A673 (cell line): ENCODE results near the gene ARHGAP40. TPM values are rescaled to one million over a fixed set of nuclear protein-coding genes. Genes with fewer than 3 reads are reported as not detected.

Experiments used
- BruUV-seq: library from RNA; stranded (reverse); fragments of 400-500 nt; replicated peaks from 2 replicates; lab custom pipeline; 2021; lab: Mats Ljungman, UMichigan
- CTCF ChIA-PET: fragments of 300-600 bp; sonication (Branson Sonifier 250); formaldehyde crosslinking; loops from one replicate; lab custom pipeline; 2022; ENCODE audit warnings: antibody characterized with exemption; lab: Charles Lee
- POLR2A ChIA-PET: fragments of 300-600 bp; sonication (Branson Sonifier 250); formaldehyde crosslinking; loops from one replicate; lab custom pipeline; 2022; ENCODE audit warnings: antibody characterized with exemption; ENCODE audit not compliant: low non-redundant PET; lab: Charles Lee
- DNase-seq: peaks from one replicate; pipeline ENCODE4 v3.0.0-alpha.2; 2015; ENCODE audit warnings: low spot score
- H3K27ac ChIP-seq: fragments of 200-600 bp; sonication (generic); 2 replicates; pipeline ENCODE4 v1.5.1; 2016; ENCODE audit warnings: mixed run types, low read depth, mild to moderate bottlenecking, mixed read lengths, antibody characterized with exemption, low read length; ENCODE audit not compliant: poor library complexity, severe bottlenecking
- H3K27me3 ChIP-seq: fragments of 200-600 bp; sonication (generic); replicated peaks from 2 replicates; pipeline ENCODE4 v1.6.1; 2017; ENCODE audit warnings: mixed run types, low read depth, mild to moderate bottlenecking, mixed read lengths, antibody characterized with exemption, low read length; ENCODE audit not compliant: insufficient read depth, poor library complexity
- H3K36me3 ChIP-seq: fragments of 200-600 bp; sonication (generic); 2 replicates; pipeline ENCODE4 v1.6.1; 2016; ENCODE audit warnings: mixed run types, mild to moderate bottlenecking, mixed read lengths, antibody characterized with exemption, low read length; ENCODE audit not compliant: insufficient read depth, poor library complexity, severe bottlenecking
- H3K4me1 ChIP-seq: fragments of 200-600 bp; sonication (generic); 2 replicates; pipeline ENCODE4 v1.6.1; 2017; ENCODE audit warnings: mixed run types, mild to moderate bottlenecking, mixed read lengths, antibody characterized with exemption, low read length; ENCODE audit not compliant: insufficient read depth, poor library complexity, severe bottlenecking
- H3K4me3 ChIP-seq: fragments of 200-600 bp; sonication (generic); 2 replicates; pipeline ENCODE4 v1.5.1; 2016; ENCODE audit warnings: low read depth, mixed run types, mild to moderate bottlenecking, mixed read lengths, low read length; ENCODE audit not compliant: poor library complexity, severe bottlenecking
- H3K9me3 ChIP-seq: fragments of 200-600 bp; sonication (generic); 2 replicates; pipeline ENCODE4 v1.6.1; 2016; ENCODE audit warnings: mixed run types, low read depth, mild to moderate bottlenecking, mixed read lengths, antibody characterized with exemption, low read length; ENCODE audit not compliant: poor library complexity, severe bottlenecking
- CTCF ChIP-seq: fragments of 300-800, 200-600 bp; sonication (generic); conservative IDR thresholded peaks from 2 replicates; pipeline ENCODE4 v1.5.1; 2017; ENCODE audit warnings: low read depth, mild to moderate bottlenecking, antibody characterized with exemption, low read length, moderate library complexity, mixed read lengths
- EZH2 ChIP-seq: fragments of 200-600 bp; sonication (generic); IDR thresholded peaks from 2 replicates; pipeline ENCODE4 v1.6.1; 2017; ENCODE audit warnings: borderline replicate concordance, low read depth, mild to moderate bottlenecking, mixed read lengths, antibody characterized with exemption, low read length; ENCODE audit not compliant: poor library complexity, severe bottlenecking
- intact Hi-C: fragments of 100-400 bp; cut with micrococcal nuclease; formaldehyde crosslinking; loops from one replicate; pipeline ENCODE4 v1.10.0; 2022; ENCODE audit not compliant: unreplicated experiment
- total RNA-seq: library from RNA; stranded (reverse); gene quantifications from 2 replicates; pipeline ENCODE4 v1.2.3, GENCODE V29; 2021

ARHGAP40 gene
- total RNA-seq, 1 experiment from 2014 or later: not detected

DNA sequence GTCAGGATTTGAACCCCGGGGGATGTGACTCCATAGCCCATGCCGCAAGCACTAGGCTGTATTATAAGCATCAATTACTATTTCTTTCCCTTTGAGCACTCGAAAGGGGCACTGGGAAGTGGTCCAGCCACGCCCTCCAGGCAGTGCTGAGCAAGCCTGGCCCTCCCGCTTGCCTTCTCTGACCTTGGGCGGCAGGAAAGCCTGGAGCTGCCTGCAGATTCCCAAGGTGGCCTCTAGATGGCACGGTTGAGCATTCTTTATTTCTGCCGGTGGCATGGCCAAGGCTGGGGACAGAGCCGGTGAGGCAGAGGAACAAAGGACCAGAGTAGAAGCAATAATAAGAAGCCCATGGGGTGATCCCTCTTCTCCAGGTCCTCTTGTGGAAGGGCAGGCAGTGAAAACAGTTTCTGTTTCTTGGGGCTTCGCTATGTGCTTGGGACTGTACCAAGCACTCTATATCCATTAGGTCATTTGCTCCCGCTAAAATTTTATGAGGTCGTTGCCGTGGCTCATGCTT, 32.0 kb downstream of the ARHGAP40 start:
- intact Hi-C loops: no loop called here
- no TSS peak for BruUV-seq
- no peak overlapping the region for H3K27ac ChIP-seq
- POLR2A ChIA-PET: no interaction called here
- peak; percentile 74 for DNase-seq
- no peaks in the 10 kb centered on the region for H3K9me3 ChIP-seq
- CTCF ChIA-PET: interaction anchor here (0.5 to 0.6 kb wide), 4 partner anchors 12 to 185 kb away, joined by 3 read pairs; no protein-coding TSS in a partner anchor
- no peaks in the 10 kb centered on the region for H3K4me1 ChIP-seq
- H3K4me3 ChIP-seq: no peak overlapping the region
- no peaks in the 10 kb centered on the region for H3K27me3 ChIP-seq
- no peaks in the 10 kb centered on the region for H3K36me3 ChIP-seq
- peak; percentile 90 for TF ChIP-seq CTCF
- no peak for TF ChIP-seq EZH2

DNA sequence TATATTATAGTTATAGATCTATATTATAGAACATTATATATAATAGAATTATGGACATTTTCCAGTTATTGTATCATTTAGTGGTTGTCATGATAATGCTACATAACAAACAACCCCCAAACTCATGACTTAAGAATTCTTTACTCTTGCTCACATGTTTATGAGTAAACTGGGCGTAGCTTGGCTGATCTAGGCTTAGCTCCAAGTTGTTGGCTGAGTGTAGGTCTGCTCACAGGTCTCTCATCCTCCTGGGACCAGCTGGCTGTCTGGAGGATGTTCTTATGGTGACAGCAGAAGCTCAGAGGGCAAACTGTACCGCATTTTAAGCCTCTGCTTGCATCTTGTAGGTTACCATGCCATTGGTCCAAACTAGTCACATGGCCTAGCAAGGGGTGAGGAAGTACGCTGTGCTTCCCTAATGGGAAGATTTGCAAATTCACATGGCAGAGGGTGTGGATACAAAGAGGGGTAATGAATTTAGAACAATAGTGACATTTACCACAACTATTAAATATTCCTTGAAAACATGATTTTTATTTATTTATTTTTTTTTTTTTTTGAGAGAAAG, 34.2 kb downstream of the ARHGAP40 start:
- intact Hi-C loops: no loop called here
- Histone ChIP-seq H3K27me3 (no peaks in the 10 kb centered on the region), H3K4me3 (no peak overlapping the region), H3K36me3 (no peaks in the 10 kb centered on the region), H3K27ac (no peak overlapping the region), H3K4me1 (no peaks in the 10 kb centered on the region), H3K9me3 (no peaks in the 10 kb centered on the region)
- DNase-seq: peak; percentile 23
- TF ChIP-seq CTCF: no peak
- TF ChIP-seq EZH2: no peak
- BruUV-seq: no TSS peak
- ChIA-PET POLR2A (no interaction called here), CTCF (no interaction called here)

DNA sequence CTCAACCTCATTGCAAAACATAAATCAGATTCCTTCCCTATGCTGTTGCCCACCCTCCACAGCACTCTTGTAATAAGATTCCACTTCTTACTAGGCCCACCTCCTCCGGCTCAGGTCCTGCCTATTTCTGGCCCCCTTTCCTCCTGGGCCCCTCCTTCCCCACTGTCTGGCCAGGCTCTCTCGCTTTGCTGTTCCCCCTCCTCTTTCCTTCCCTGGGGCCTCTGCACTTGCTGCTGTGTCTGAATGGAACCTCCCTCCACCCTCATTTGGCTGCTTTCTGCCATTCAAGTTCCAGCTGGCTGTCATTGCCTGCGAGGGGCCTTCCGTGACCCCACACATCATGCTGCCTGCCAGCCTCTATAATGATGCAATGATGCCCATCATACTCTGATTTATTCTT, 38.9 kb downstream of the ARHGAP40 start:
- no peak for DNase-seq
- Histone ChIP-seq H3K27me3 (peaks cover 27% of the 10 kb centered on the region), H3K4me3 (no peak overlapping the region), H3K9me3 (no peaks in the 10 kb centered on the region), H3K36me3 (no peaks in the 10 kb centered on the region), H3K27ac (no peak overlapping the region), H3K4me1 (no peaks in the 10 kb centered on the region)
- ChIA-PET POLR2A (no interaction called here), CTCF (no interaction called here)
- no TSS peak for BruUV-seq
- no peak for TF ChIP-seq CTCF
- TF ChIP-seq EZH2: no peak
- intact Hi-C loops: no loop called here
